HG02884 (cell line): ENCODE results near the gene DIAPH2.

Experiments
- ATAC-seq: cut with Tn5 transposase; IDR thresholded peaks from one replicate; pipeline ENCODE4 v1.9.1; 2021; ENCODE audit warnings: mild to moderate bottlenecking, moderate library complexity; ENCODE audit not compliant: unreplicated experiment

DIAPH2 gene

DNA sequence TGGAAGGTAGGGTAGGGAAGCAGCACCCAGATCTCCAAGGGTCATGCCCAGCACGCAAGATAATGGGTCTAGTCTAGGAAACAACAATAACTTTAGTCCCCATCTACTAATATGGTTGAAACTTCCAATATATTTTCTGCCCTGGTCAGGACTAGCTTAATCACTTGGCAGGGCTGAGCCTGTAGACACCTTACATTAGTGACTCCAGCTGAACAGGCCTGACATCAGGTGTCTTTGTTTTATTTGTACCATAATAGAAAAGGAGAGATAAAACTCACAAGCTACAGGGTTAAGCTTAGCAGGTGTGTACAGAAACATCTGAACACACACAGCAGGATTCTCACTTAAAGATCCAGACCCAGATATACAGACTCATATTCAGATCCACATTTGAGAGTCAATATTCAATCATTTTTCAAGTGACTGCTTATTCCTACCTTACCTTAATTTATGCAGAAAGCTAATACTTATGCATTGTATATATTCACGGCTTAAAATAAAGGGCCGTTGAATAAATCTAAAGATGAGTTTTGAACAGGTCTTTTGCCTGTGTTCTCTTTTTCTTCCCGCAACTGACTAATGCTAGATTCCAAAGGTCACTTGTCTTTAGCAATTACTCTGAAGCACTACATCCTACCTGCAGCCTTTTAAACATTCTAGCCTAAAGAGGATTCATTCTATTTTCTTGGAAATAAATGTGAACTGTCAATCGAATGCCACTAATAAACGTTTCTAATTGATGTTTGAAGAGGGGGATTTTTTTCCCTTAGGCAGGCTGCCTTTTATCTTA is 944.4 kb downstream of the DIAPH2 start:
- ATAC-seq: no peak

- ATAC-seq: no peak
Measured at GRCh38 chrX:97629597-97629985, 944.9 kb downstream of the DIAPH2 start.

DNA sequence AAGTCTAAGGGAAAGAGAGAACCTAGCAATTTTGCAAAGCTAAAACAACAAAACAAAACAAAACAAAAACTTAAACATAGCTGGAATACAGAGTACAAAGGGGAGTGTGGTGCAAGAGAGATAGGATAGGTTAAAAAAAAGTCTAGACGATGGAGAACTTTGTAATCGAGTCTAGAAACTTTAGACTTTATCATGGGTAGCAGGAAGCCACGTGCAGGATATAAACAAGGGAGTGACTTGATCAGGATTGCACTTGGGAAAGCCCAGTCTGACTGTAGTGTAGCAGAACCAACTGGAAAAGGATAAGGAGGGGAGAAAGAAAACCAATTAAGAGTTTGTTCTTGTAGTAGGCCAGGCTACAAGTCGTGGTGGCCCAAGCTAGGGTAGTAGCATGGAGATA is 949.2 kb downstream of the DIAPH2 start:
- no peak for ATAC-seq

DNA sequence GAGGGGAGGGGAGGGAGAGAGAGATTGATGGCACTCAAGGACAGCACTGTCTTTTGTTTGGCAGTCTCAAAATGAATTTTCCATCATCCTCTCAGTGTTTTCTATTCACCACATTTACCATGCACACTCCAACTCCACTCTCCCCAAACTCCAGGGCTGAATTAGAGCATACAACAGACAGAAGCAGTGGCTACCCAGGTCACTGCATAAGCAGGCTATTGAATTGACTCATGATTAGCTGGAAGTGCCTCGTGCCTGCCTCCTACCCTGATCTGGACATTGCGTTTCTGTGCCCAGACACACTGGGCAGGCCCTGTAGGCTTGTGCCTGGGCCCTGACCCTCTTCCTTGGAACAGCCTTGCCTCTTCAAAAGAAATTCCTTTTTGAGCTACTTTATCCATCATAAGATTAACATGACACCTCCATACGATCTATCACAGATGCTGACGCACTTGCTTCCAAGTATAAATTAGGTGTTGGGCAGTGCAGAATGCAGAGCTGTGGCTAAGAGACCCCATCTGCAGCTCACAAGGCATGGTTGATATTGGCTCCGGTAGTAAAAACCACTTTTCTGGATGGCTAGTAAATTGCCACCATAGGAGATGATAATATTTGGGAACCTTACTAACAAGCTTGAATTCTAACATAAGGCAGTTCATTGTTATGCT is 952.0 kb downstream of the DIAPH2 start:
- no peak for ATAC-seq

- ATAC-seq: no peak
Measured at GRCh38 chrX:97637289-97637688, 952.6 kb downstream of the DIAPH2 start.

DNA sequence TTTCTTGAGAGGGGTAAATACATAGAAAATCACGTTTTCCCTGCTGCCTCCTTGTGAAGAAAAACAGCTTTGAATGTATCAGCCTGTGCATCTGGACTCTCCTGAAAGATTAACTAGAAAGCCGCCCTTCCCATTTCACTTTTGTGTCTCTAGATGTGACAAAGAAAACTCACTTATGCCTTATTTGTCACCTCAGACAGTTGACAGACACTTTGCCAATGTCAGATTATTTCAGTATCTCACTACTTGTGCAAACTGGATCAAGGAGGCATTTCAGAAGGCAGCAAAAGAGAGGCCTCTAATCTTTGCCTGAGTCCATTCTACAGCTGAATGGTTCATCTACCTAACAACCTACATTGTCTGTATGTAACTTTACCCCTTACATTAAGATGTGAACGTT is 954.0 kb downstream of the DIAPH2 start:
- ATAC-seq: no peak

DNA sequence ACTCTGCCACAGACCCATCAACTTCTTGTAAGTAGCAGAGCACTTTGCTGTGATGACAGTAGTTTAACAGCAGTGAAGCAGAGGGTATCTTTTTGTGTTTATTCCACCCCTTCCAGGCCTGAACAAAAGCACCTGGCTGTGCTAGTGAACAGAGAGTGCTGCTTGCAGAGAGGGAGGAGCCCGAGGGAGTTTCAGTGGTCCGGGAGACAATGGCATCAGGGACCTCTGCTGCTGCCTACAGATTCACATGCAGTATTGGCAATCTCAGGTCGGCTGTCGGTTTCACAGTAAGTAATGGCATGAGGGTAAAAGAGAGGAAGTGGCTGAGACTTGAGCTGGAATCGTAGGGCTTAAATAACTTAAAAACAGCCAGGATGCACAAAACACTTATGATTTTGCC is 954.9 kb downstream of the DIAPH2 start:
- ATAC-seq: no peak
